NOMO-1 treated with dmso at 0.1 percent for 144 hours (cell line): Measurements from ENCODE around the gene FBXL7.

Experiments used
- DNase-seq: peaks from one replicate; lab custom pipeline; 2025; ENCODE audit not compliant: unreplicated experiment; lab: John Stamatoyannopoulos, UW

Gene FBXL7

GRCh38 chr5:15796557-15796956 is 296.6 kb downstream of the FBXL7 start:
- DNase-seq = no peak

GRCh38 chr5:15797116-15797515 is 297.1 kb downstream of the FBXL7 start:
- no peak for DNase-seq

- no peak for DNase-seq
These were observed 298.0 kb downstream of the FBXL7 start for GRCh38 chr5:15798006-15798405.

GRCh38 chr5:15799014-15799413 is 299.0 kb downstream of the FBXL7 start:
- no peak for DNase-seq

- no peak for DNase-seq
These were observed 299.6 kb downstream of the FBXL7 start for GRCh38 chr5:15799612-15800011.

GRCh38 chr5:15803280-15803679 is 303.3 kb downstream of the FBXL7 start:
- no peak for DNase-seq

- no peak for DNase-seq
These were observed 306.6 kb downstream of the FBXL7 start for GRCh38 chr5:15806613-15807012.

- no peak for DNase-seq
These were observed 307.3 kb downstream of the FBXL7 start for GRCh38 chr5:15807248-15807647.

GRCh38 chr5:15807871-15808270 is 307.9 kb downstream of the FBXL7 start:
- no peak for DNase-seq

GRCh38 chr5:15808577-15808976 is 308.6 kb downstream of the FBXL7 start:
- no peak for DNase-seq

- no peak for DNase-seq
These were observed 319.6 kb downstream of the FBXL7 start for GRCh38 chr5:15819617-15820016.

GRCh38 chr5:15821506-15821905 is 321.5 kb downstream of the FBXL7 start:
- DNase-seq = no peak

GRCh38 chr5:15823398-15823797 is 323.4 kb downstream of the FBXL7 start:
- no peak for DNase-seq

GRCh38 chr5:15827741-15828140 is 327.8 kb downstream of the FBXL7 start:
- DNase-seq = no peak

- DNase-seq = no peak
These were observed 331.4 kb downstream of the FBXL7 start for GRCh38 chr5:15831408-15831807.

- DNase-seq = no peak
These were observed 333.4 kb downstream of the FBXL7 start for GRCh38 chr5:15833365-15833764.

- no peak for DNase-seq
These were observed 334.7 kb downstream of the FBXL7 start for GRCh38 chr5:15834596-15835245.

GRCh38 chr5:15835514-15835913 is 335.5 kb downstream of the FBXL7 start:
- no peak for DNase-seq

GRCh38 chr5:15837551-15838289 is 337.7 kb downstream of the FBXL7 start:
- no peak for DNase-seq

GRCh38 chr5:15844253-15844652 is 344.3 kb downstream of the FBXL7 start:
- no peak for DNase-seq

- DNase-seq = no peak
These were observed 344.9 kb downstream of the FBXL7 start for GRCh38 chr5:15844871-15845270.

GRCh38 chr5:15850536-15850935 is 350.6 kb downstream of the FBXL7 start:
- no peak for DNase-seq

GRCh38 chr5:15850939-15851341 is 351.0 kb downstream of the FBXL7 start:
- no peak for DNase-seq
